Cardiac atrium fibroblast (primary cell): ENCODE measurements around the gene ZBED3. TPM values are rescaled to one million over a fixed set of nuclear protein-coding genes. Genes with fewer than 3 reads are reported as not detected.

Experiments used
- total RNA-seq: library from RNA; depleted of rRNA; stranded (reverse); fragments of >200 nt; gene quantifications from 2 replicates; pipeline ENCODE4 v1.2.3, GENCODE V29; 2015

The ZBED3 gene, protein sequence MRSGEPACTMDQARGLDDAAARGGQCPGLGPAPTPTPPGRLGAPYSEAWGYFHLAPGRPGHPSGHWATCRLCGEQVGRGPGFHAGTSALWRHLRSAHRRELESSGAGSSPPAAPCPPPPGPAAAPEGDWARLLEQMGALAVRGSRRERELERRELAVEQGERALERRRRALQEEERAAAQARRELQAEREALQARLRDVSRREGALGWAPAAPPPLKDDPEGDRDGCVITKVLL
- 0.36 and 0.65 TPM in 2 replicates for total RNA-seq

DNA sequence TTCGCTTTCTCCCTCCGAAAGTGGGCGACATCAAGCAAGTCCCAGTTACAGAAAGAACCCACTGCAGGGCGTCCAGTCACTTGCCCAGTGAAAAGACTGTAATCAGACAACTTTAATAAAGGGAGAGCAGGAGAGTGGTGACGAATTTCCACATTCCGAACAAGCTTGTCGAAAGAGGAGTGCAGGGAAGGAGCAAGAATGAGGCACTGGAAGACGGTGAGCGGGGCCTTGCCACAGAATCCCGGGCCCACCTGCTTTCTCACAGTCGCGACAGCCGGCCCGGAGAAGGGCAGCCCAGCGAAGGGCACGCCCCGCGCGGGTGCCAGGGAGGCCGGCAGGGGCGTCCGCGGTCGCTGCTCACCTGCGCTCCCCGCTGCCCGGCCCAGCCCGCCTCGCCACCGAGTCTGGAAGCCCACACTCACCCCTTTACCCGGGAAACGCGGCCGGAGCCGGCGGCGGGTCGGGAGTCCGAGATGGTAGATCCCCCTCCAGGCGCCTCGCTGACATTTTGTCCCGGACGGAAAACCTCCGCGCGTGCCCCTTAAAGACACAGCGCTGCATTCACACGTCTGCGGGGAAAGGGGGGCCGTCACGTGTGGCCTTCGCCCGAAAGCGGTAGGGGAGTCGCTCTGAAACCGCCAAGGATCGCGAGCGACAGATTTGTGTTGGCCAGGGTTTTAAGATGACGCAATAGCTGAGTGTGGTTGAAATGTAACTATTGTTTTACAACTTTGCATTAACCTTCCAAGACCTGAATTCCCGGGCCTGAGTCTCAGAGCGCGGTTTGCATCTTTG is at the start of gene ZBED3:
TSS of gene ZBED3 (minus strand) at position 597 of the 795 bp plus-strand sequence. CDS start 9,407 bp downstream, outside the sequence.

DNA sequence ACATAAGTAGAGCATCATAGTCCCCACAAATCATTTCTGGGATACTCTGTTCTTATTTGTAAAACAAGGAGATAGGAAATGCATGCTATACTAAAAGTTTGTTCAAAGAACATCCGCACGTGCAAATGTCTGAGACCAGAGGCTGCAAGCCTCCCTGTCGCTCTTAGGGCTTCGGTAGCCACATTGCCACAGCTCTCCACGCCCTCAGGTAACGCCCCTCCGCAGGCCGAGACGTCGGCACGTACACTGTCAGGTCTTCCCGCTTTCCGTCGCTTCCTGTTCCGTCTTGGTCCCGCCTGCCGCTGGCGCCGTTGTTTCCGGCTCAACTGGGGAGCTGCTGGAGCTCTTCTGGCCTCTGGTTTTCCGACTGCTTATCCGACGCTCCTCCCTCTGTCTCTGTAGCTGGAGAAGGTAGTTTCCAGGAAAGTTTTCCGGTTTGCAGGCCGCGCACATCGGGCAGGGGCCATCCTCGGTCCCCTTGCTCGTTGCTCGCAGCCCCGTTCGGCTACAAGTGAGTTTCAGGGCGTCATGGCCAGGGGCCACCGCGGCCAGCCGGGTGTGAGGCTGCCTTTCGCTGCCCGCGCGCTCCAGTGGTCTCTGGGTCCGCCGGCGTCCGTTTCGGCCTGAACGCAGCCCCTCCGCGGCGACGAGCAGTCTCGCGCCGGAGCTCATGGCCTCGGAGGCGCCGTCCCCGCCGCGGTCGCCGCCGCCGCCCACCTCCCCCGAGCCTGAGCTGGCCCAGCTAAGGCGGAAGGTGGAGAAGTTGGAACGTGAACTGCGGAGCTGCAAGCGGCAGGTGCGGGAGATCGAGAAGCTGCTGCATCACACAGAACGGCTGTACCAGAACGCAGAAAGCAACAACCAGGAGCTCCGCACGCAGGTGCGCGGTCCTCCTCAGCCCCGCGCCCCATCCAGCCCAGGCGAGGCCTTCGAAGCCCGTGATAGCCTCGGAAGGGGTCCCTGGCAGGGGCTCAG is 56.7 kb downstream of the ZBED3 start, which contains the start of gene AGGF1:
TSS of gene AGGF1 (plus strand) at position 308 of the 975 bp plus-strand sequence. CDS start at position 671, 363 bp downstream.

Other genes starting within 250 kb of the ZBED3 start
- gene S100Z, start 237.3 kb downstream of the ZBED3 start, total RNA-seq: not detected in 2 replicates
- gene CRHBP, start 134.2 kb downstream of the ZBED3 start, total RNA-seq: 13.8 TPM in 1 of 2 replicates, not detected in the other
- gene AGGF1, start 56.9 kb downstream of the ZBED3 start, total RNA-seq: 10.8 and 15.4 TPM in 2 replicates
- gene PDE8B, start 123.4 kb upstream of the ZBED3 start, total RNA-seq: 0.65 TPM in 1 of 2 replicates, not detected in the other